Measurements from ENCODE around the gene IL4R. TPM values are rescaled to one million over a fixed set of nuclear protein-coding genes. Genes with fewer than 3 reads are reported as not detected.

The IL4R gene
- total RNA-seq, 1 experiment from 2014 or later = 28.6 TPM

DNA sequence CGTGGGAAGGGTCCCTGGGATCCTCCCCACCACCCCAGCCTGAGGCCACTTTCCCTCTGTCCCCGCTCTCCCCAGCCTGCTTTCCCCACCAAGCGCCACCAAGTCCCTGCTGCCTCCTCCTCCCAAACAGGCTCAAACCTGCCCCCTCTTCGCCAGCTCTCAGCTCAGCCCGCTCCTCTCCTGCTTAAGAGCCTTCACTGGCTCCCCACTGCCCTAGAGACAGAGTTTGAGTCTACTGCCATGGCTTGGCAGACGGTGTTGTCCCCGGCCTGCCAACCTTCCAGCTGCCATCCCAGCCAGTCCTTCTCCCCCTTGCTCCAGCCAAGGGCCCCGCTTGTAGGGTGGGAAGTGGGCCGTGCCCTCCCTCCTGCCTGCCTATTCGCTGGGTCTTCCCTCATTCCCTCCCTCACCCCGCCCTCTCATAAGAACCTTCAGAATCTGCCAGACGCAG lies 11.1 kb downstream of the IL4R start:
- no peak overlapping the region for H4K5ac ChIP-seq (ENCODE audit: insufficient read length, low read depth, low read length)
- Mint-ChIP-seq H3K4me1 (peaks cover 38 to 50% of the 10 kb centered on the region in 2 experiments), H3K27ac (peak overlapping the region; percentile 74 to 95 (median 91); a peak in 5 of 7 replicates), H3K9me3 (no peaks in the 10 kb centered on the region), H3K4me3 (peak overlapping the region in 1 of 2 experiments; percentile 44; a peak in 1 of 5 replicates), H3K36me3 (ENCODE audit: insufficient read depth in 1 of 3, low read depth in 3 of 3) (peaks cover 5 to 6% (median 5%) of the 10 kb centered on the region in 3 experiments; a peak in 5 of 7 replicates), H3K27me3 (ENCODE audit: low read depth) (no peaks in the 10 kb centered on the region)
- H3K79me2 ChIP-seq (ENCODE audit: insufficient read depth, low read length) = peaks cover 5% of the 10 kb centered on the region; the same call in 1 of the 2 replicates
- no peaks in the 10 kb centered on the region for H3K79me1 ChIP-seq (ENCODE audit: insufficient read depth, low read depth, low read length, poor library complexity, severe bottlenecking)
- no peak overlapping the region for H2BK20ac ChIP-seq (ENCODE audit: low read depth, low read length, poor library complexity, severe bottlenecking)
- no peaks in the 10 kb centered on the region for H4K20me1 ChIP-seq (ENCODE audit: control insufficient read depth, insufficient read depth, insufficient read length)
- H2AFZ ChIP-seq (ENCODE audit: low read length) = no peak overlapping the region
- no peaks in the 10 kb centered on the region for H3K27me3 ChIP-seq (ENCODE audit: insufficient read depth, low read length)
- peaks cover 9% of the 10 kb centered on the region; the same call in 1 of the 2 replicates for H3K4me1 ChIP-seq (ENCODE audit: insufficient read depth, low read length)
- H2BK15ac ChIP-seq (ENCODE audit: low read depth, low read length) = no peak overlapping the region
- H2BK120ac ChIP-seq (ENCODE audit: low read depth, low read length, poor library complexity, severe bottlenecking) = no peak overlapping the region
- peak; percentile 82 for DNase-seq
- no peak overlapping the region for H3T11ph ChIP-seq (ENCODE audit: low read length)
- H3K14ac ChIP-seq (ENCODE audit: insufficient read depth, low read length) = 0 out of 2 replicates have a peak overlapping the region, but pooled peaks have one; percentile 39
- H3K9ac ChIP-seq (ENCODE audit: extremely low read depth, insufficient read length, low read length) = no peak overlapping the region
- H3K4me2 ChIP-seq (ENCODE audit: insufficient read depth, insufficient read length, low read length) = no peak overlapping the region
- H2BK5ac ChIP-seq (ENCODE audit: insufficient read length, low read length) = no peak overlapping the region
- no peak overlapping the region for H3K56ac ChIP-seq (ENCODE audit: insufficient read length, low read depth, low read length)
- no peaks in the 10 kb centered on the region for H3K23me2 ChIP-seq (ENCODE audit: insufficient read length, low read depth, low read length, poor library complexity, severe bottlenecking)
- peak overlapping the region; percentile 56 for H3K18ac ChIP-seq (ENCODE audit: insufficient read length, low read depth, low read length)
- H4K8ac ChIP-seq (replicated peaks; ENCODE audit: insufficient read length, low read depth, low read length) = no peak overlapping the region
- no peak overlapping the region for H2AK5ac ChIP-seq (ENCODE audit: insufficient read length, low read length)
- no peak overlapping the region for H4K91ac ChIP-seq (ENCODE audit: insufficient read length, low read depth, low read length)
- no peak overlapping the region for H3K4ac ChIP-seq (ENCODE audit: low read depth, low read length)
- no peaks in the 10 kb centered on the region for H3K9me3 ChIP-seq (ENCODE audit: control insufficient read depth, low read depth, low read length)
- H3K23ac ChIP-seq (ENCODE audit: insufficient read length, low read depth, low read length) = no peak overlapping the region
- H2BK12ac ChIP-seq (ENCODE audit: insufficient read length, low read depth, low read length) = no peak overlapping the region
- no CpG with 5 or more reads among the region's 12 CpGs for WGBS (ENCODE audit: extremely low coverage, insufficient read length, low lambda C conversion rate)
- H3K27ac ChIP-seq (ENCODE audit: insufficient read length, low read depth, low read length) = no peak overlapping the region
- TF ChIP-seq, protein P1, sequence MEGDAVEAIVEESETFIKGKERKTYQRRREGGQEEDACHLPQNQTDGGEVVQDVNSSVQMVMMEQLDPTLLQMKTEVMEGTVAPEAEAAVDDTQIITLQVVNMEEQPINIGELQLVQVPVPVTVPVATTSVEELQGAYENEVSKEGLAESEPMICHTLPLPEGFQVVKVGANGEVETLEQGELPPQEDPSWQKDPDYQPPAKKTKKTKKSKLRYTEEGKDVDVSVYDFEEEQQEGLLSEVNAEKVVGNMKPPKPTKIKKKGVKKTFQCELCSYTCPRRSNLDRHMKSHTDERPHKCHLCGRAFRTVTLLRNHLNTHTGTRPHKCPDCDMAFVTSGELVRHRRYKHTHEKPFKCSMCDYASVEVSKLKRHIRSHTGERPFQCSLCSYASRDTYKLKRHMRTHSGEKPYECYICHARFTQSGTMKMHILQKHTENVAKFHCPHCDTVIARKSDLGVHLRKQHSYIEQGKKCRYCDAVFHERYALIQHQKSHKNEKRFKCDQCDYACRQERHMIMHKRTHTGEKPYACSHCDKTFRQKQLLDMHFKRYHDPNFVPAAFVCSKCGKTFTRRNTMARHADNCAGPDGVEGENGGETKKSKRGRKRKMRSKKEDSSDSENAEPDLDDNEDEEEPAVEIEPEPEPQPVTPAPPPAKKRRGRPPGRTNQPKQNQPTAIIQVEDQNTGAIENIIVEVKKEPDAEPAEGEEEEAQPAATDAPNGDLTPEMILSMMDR (conservative IDR thresholded peaks at IDR 0.05) = no peak
